Measurements from ENCODE around the gene METTL16.

DNA sequence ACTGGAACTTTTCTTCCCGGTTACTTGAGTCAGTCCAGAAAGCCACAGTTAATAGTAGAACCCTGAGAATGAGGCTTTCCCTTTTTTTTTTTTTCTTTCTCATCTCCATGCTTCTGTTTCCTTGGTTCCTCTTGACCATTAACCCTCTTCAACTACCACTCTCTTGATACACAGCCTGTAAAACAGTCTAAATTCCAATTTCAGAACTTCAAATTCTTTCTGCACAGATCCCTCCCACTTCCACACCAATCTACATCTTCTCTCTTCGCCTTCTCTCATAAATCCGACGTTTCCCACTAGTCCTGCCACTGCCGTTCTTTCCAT is 588 bp downstream of the METTL16 start:
- TF ChIP-seq, protein P1, sequence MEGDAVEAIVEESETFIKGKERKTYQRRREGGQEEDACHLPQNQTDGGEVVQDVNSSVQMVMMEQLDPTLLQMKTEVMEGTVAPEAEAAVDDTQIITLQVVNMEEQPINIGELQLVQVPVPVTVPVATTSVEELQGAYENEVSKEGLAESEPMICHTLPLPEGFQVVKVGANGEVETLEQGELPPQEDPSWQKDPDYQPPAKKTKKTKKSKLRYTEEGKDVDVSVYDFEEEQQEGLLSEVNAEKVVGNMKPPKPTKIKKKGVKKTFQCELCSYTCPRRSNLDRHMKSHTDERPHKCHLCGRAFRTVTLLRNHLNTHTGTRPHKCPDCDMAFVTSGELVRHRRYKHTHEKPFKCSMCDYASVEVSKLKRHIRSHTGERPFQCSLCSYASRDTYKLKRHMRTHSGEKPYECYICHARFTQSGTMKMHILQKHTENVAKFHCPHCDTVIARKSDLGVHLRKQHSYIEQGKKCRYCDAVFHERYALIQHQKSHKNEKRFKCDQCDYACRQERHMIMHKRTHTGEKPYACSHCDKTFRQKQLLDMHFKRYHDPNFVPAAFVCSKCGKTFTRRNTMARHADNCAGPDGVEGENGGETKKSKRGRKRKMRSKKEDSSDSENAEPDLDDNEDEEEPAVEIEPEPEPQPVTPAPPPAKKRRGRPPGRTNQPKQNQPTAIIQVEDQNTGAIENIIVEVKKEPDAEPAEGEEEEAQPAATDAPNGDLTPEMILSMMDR (conservative IDR thresholded peaks at IDR 0.05; ENCODE audit: low read length) = no peak
- no peak for TF ChIP-seq EZH2phosphoT487 (IDR thresholded peaks at IDR 0.05; ENCODE audit: borderline replicate concordance, low read depth, low read length)
